Rectal smooth muscle tissue (tissue), 1 donor: ENCODE data around the gene CBLL1.

Experiments
- H3K27ac ChIP-seq: one replicate; pipeline ENCODE4 v1.7.0; 2013; ENCODE audit warnings: low read depth, low read length, inconsistent platforms
- H3K27me3 ChIP-seq: one replicate; pipeline ENCODE4 v1.7.0; 2013; ENCODE audit warnings: low read length; ENCODE audit not compliant: control insufficient read depth, insufficient read depth
- H3K36me3 ChIP-seq: one replicate; pipeline ENCODE4 v1.7.0; 2013; ENCODE audit warnings: low read length; ENCODE audit not compliant: control insufficient read depth, insufficient read depth
- H3K4me1 ChIP-seq: one replicate; pipeline ENCODE4 v1.7.0; 2013; ENCODE audit warnings: low read length; ENCODE audit not compliant: control insufficient read depth, insufficient read depth
- H3K4me3 ChIP-seq: one replicate; pipeline ENCODE4 v1.7.0; 2013; ENCODE audit warnings: low read length
- H3K9ac ChIP-seq: one replicate; pipeline ENCODE4 v1.7.0; 2013; ENCODE audit warnings: low read length

Gene CBLL1, protein sequence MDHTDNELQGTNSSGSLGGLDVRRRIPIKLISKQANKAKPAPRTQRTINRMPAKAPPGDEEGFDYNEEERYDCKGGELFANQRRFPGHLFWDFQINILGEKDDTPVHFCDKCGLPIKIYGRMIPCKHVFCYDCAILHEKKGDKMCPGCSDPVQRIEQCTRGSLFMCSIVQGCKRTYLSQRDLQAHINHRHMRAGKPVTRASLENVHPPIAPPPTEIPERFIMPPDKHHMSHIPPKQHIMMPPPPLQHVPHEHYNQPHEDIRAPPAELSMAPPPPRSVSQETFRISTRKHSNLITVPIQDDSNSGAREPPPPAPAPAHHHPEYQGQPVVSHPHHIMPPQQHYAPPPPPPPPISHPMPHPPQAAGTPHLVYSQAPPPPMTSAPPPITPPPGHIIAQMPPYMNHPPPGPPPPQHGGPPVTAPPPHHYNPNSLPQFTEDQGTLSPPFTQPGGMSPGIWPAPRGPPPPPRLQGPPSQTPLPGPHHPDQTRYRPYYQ

DNA sequence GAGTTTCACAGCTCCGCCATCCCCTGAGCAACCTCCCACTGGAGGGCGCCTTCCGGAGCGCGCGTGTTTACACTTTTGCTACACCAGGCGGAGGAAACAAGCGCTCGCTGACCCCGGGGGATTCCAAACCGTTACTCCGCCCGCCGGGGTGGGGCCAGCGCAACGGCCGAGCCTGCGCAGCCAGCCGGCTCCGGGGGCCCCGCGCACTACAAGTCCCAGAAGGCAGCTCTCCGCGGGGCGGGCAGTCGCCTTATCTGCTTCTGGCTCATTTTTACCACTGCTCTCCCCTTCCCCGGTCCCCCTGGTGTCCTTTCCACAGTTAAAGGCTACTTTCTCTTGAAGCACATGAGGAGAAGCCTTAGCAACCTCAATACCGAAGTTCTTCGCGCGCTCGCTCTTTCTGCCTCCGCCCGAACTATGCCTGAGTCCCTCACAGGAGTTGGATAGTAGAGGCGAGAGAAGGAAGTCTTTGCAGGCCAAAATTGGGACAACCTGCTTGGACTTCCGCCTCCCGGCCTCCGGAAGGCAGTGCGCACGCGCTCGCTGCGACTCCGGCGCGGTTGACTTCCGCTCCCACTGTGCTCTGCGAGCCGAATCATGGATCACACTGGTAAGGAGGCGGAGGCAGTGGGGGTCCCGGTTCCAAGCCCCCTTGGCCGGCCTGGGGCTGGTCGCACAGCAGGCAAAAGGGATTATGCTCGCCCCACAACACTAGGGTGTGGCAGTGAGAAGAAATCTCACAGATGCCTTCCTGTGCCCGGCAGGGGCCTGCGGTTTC lies at the start of gene CBLL1:
TSS of gene CBLL1 (plus strand) at position 576 of the 778 bp plus-strand sequence. CDS start at position 598, 22 bp downstream.
- H3K9ac ChIP-seq: peak within 1 kb of the TSS; percentile 99
- no peaks in the 10 kb centered on the region for H3K27me3 ChIP-seq
- no peaks in the 10 kb centered on the region for H3K36me3 ChIP-seq
- H3K27ac ChIP-seq: peak within 1 kb of the TSS; percentile 99
- peak within 1 kb of the TSS; percentile 96 for H3K4me3 ChIP-seq
- peaks cover 13% of the 10 kb centered on the region for H3K4me1 ChIP-seq

DNA sequence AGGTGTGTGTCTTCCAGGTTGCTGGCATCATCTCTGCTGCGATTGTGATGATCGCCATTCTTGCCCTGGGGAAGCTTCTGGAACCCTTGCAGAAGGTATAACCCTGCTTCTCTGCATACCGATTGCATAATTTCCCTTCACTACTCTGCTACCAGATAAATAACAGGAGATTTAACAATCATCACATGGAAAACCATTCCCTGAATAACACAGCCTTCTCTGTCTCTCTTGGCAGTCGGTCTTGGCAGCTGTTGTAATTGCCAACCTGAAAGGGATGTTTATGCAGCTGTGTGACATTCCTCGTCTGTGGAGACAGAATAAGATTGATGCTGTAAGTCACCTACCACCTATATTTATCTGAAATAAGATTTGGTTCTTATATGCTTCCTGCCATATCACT lies 49.6 kb upstream of the CBLL1 start:
- Histone ChIP-seq H3K9ac (no peak overlapping the region), H3K27ac (no peak overlapping the region), H3K4me1 (peaks cover 5% of the 10 kb centered on the region), H3K36me3 (no peaks in the 10 kb centered on the region), H3K27me3 (no peaks in the 10 kb centered on the region), H3K4me3 (no peak overlapping the region)

DNA sequence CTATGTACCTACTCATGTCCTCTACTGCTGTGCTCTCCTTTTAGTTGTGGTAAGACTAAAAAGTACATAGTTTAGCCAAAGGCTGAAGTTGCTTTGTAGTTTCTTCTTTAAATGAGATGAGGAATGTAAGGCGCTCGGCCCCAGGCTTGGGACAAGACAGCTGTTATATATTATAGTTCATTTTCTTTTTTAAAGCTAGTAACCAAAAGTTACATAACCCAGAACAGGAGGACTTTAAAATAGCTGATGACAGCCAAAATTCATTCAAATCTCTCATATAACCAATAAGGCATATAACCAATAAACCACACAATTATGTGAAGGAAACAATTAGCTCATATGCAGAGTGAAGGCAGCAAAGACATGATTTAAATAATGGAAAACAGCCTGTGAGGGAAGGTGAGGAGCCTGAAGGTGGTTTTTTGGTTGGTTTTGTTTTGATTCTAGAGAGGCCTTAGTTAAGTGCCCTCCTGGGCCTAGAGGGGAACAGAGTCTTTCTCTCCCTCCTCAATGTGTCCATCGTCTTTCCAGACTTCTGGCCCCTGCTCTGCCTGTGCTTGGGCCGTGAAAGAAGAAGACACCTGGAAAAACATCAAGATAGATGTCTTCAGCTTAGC lies 47.5 kb upstream of the CBLL1 start:
- H3K27me3 ChIP-seq: no peaks in the 10 kb centered on the region
- no peak overlapping the region for H3K4me3 ChIP-seq
- peaks cover 5% of the 10 kb centered on the region for H3K4me1 ChIP-seq
- H3K36me3 ChIP-seq: no peaks in the 10 kb centered on the region
- peak overlapping the region; percentile 18 for H3K27ac ChIP-seq
- H3K9ac ChIP-seq: no peak overlapping the region

DNA sequence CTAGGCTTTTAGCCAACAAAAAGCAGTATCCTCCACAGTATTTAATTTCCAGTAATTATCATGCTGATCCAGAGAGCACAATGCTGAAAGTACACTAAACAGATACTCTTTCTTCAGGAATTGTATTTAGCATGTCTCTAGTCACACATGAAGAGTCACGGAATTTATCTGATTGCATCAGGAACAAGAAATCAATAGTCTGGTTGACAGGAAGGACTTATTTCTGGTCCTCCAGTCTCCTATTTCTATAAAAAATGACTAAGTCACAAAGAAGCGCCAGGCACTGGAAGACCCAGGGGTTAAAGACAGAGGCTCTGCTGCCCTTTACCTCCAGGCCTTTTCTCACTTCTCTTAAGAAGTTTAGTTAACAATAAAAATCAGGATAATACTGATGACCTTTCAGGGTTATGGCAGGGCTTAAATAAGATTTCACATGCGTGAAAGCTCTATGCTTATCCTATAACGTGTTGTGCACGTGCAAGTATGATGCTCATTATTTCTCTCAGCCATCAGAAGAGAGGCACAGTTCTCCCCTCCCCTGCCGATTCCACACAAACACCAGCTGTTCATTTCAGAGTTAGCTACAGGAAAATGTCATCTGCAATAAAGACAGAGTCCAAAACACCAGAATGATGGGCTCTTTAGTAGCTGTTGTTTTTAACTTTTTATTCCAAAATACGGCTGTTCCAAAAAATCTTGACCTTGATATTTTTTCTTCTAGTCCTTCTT lies 46.5 kb upstream of the CBLL1 start:
- H3K4me1 ChIP-seq: peaks cover 5% of the 10 kb centered on the region
- H3K9ac ChIP-seq: no peak overlapping the region
- H3K27ac ChIP-seq: no peak overlapping the region
- H3K36me3 ChIP-seq: no peaks in the 10 kb centered on the region
- H3K27me3 ChIP-seq: no peaks in the 10 kb centered on the region
- no peak overlapping the region for H3K4me3 ChIP-seq

DNA sequence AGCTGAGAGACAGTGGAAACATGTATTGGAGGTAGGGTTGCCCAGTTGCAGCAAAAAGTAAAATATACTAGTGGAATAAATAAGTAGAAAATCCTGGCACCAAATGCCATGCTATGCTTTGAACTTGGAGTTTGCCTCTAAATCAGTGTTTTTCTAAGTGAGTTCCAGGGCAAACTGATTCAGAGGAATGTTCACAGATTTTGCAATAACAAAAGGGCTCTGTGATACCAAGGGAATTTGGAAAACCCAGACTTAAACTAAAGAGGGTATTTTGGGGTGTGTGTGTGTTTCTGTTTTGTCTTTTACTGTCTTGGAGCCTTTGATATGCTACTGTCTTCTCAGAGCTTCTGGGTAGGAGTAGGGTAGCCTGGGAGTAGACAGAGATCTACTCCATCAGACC lies 43.4 kb upstream of the CBLL1 start:
- no peak overlapping the region for H3K9ac ChIP-seq
- H3K36me3 ChIP-seq: no peaks in the 10 kb centered on the region
- H3K27ac ChIP-seq: no peak overlapping the region
- H3K27me3 ChIP-seq: no peaks in the 10 kb centered on the region
- H3K4me3 ChIP-seq: no peak overlapping the region
- no peaks in the 10 kb centered on the region for H3K4me1 ChIP-seq

DNA sequence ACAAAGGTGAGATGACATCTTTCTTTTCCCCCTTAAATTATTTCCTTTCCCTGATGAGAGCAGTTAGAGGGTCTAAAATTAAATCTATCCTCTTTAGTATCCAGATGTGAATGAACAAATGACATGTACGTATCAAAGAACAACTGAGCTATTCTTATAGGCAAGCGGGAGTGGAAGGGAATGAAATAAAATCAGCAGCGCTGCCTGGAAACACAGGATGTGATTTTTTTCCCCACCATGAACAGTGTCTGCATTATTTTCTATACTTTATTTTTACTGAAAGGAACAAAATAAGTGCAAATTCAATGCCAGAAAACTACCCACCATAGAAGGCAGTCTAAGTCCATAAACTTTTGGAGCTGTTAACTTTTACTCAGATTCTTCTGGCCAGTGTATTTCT lies 42.8 kb upstream of the CBLL1 start:
- H3K27me3 ChIP-seq: no peaks in the 10 kb centered on the region
- no peaks in the 10 kb centered on the region for H3K4me1 ChIP-seq
- H3K4me3 ChIP-seq: no peak overlapping the region
- H3K27ac ChIP-seq: no peak overlapping the region
- H3K9ac ChIP-seq: no peak overlapping the region
- H3K36me3 ChIP-seq: no peaks in the 10 kb centered on the region

DNA sequence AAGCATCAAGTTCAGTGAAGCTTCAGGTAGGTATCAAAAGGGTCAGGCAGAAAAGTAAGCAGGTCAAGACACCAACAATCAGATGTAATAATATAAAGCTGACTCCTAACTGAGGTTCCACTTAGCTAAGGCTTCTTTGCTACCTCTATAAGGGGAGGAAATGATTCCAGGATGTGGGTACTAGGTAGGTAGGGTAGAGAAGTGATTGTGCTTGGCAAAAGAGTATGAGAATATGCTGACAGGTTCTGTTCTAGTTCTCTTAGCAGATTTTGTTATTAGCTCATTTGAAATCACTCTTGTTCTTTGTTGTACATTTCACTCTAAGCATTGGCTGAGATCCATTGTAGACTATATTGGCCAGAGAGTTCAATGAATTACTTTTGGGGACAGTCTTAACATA lies 40.7 kb upstream of the CBLL1 start:
- H3K4me1 ChIP-seq: no peaks in the 10 kb centered on the region
- no peak overlapping the region for H3K9ac ChIP-seq
- no peaks in the 10 kb centered on the region for H3K36me3 ChIP-seq
- no peaks in the 10 kb centered on the region for H3K27me3 ChIP-seq
- no peak overlapping the region for H3K4me3 ChIP-seq
- H3K27ac ChIP-seq: no peak overlapping the region

DNA sequence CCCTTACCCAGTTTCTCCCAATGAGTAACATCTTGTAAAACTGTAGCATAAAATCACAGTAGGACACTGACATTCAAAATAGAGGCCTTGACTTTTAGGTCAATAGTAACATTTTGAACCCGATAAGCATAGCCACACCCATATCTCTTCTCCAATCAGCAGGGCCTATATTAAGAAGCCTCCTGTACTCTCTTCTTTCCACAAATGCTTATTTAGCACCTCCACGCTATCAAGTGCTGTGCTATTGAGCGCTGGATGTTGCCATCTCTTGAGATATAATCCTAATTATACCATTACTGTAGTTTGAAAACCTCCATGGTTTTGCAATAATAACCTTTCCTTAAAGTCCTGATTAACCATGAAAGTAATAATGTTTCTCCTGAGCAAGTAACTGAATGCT lies 40.1 kb upstream of the CBLL1 start:
- H3K9ac ChIP-seq: no peak overlapping the region
- H3K27ac ChIP-seq: no peak overlapping the region
- H3K27me3 ChIP-seq: no peaks in the 10 kb centered on the region
- no peaks in the 10 kb centered on the region for H3K4me1 ChIP-seq
- no peak overlapping the region for H3K4me3 ChIP-seq
- H3K36me3 ChIP-seq: no peaks in the 10 kb centered on the region

DNA sequence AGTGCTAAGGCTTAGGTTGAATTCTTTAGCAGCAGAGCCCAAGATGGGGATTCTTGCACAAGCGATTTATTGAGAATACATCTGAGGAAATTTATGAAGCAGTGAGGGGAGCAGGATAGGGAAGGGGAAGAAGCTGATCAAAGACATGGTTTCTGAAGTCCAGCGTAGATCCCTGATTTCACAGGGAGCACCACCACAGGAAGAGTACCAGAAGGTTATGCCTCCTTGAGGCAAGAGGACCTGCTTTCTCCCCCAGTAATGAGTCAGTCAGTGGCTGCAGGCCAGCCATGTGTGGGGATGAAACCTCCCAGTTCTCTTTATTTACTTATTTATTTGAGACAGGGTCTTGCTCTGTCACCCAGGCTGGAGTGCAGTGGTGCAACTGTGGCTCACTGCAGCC lies 35.0 kb upstream of the CBLL1 start:
- Histone ChIP-seq H3K27ac (no peak overlapping the region), H3K27me3 (no peaks in the 10 kb centered on the region), H3K9ac (no peak overlapping the region), H3K4me1 (no peaks in the 10 kb centered on the region), H3K36me3 (no peaks in the 10 kb centered on the region), H3K4me3 (no peak overlapping the region)

DNA sequence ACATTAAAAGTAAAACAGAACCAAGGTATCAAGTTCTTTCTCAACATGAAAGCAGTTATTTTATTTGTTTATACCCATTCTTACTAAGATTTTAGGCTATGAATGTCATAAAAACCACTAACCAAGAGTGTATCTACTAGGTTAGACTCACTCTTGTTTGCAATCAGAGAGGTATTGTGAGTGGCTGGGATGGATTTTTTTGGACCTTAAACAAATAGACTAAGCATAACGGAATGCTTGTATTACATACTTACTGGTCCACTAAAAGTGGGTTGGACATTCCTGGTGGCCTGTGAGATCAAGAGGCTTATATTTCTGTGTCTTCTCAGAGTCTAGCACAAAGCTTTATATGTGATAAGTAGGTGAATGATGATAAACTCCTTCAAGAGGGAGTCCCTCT lies 32.6 kb upstream of the CBLL1 start:
- Histone ChIP-seq H3K36me3 (no peaks in the 10 kb centered on the region), H3K9ac (no peak overlapping the region), H3K27ac (no peak overlapping the region), H3K27me3 (no peaks in the 10 kb centered on the region), H3K4me1 (no peaks in the 10 kb centered on the region), H3K4me3 (no peak overlapping the region)

DNA sequence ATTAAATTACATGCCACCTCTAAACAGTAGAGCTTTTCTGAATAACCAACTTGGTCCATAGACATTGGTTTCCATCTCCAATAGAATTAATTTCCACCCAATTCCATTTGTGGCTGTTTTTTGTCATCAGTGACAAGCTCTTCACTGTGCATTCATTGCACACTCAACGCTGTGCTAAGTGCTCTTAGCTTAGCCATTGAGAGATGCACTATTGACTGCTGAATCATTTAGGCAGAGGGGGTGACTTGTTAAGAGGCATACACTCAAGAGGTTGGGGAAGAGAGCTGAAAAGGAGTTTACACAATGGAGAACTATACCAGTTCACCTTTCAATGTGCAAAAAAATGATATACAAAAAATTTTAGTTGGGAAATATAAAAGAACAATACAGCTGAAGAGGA lies 31.9 kb upstream of the CBLL1 start:
- no peak overlapping the region for H3K4me3 ChIP-seq
- no peak overlapping the region for H3K27ac ChIP-seq
- no peaks in the 10 kb centered on the region for H3K27me3 ChIP-seq
- no peaks in the 10 kb centered on the region for H3K4me1 ChIP-seq
- no peak overlapping the region for H3K9ac ChIP-seq
- no peaks in the 10 kb centered on the region for H3K36me3 ChIP-seq

DNA sequence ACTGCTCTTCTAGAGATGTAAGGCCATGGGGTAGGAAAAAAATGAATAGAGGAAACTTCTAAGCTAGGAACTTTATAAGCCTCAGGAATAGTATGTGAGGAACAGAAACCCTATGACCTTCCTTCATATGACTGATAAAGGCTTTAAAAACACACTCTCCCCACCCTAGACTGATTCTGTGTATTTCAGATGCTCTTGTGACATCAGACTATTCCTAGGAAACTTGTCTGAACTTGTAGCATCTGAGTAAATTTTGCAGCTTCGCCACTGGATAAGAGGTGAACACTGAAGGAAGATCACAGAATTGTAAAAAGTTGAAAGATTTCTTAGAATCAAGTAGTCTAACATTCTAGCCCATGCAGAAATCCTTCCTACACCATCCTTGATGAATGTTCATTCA lies 31.0 kb upstream of the CBLL1 start:
- Histone ChIP-seq H3K4me1 (no peaks in the 10 kb centered on the region), H3K36me3 (no peaks in the 10 kb centered on the region), H3K27ac (no peak overlapping the region), H3K27me3 (no peaks in the 10 kb centered on the region), H3K4me3 (no peak overlapping the region), H3K9ac (no peak overlapping the region)
